Pancreas (tissue), 10 donors: ENCODE results near the gene TAF4B. TPM values are rescaled to one million over a fixed set of nuclear protein-coding genes. Genes with fewer than 3 reads are reported as not detected.

Experiments
- ATAC-seq, 4 donors: fragments of 200-7000 bp; cut with Tn5 transposase; one replicate each; pipeline versions ENCODE4 v1.8.0 to v1.9.1; 2020; ENCODE audit warnings: mild to moderate bottlenecking in 4 of 4, moderate library complexity in 4 of 4
- DNase-seq, 6 donors: peaks; one replicate each; pipeline ENCODE4 v3.0.0-alpha.2; 2020
- FAIRE-seq: peaks from 2 replicates; lab custom pipeline; 2012; peaks lifted over from hg19 to GRCh38; lab: Jason Lieb, UNC
- H3K27ac ChIP-seq, 4 donors: fragments of 200-600 bp; sonication (generic); 1 replicate in 3 of 4; 2 replicates in 1 of 4; pipeline versions ENCODE4 v1.5.0 to v1.8.0; 2020
- H3K27me3 ChIP-seq, 4 donors: fragments of 200-600 bp; one replicate each; pipeline ENCODE4 v1.8.0; 2021
- H3K36me3 ChIP-seq, 3 donors: fragments of 200-600 bp; sonication (generic) in 1 of 3; one replicate each; pipeline versions ENCODE4 v1.5.0 to v1.8.0; 2020 to 2021
- H3K4me1 ChIP-seq, 3 donors: fragments of 200-600 bp; one replicate each; pipeline ENCODE4 v1.8.0; 2021
- H3K4me3 ChIP-seq, 4 donors: fragments of 200-600 bp; sonication (generic) in 2 of 4; one replicate each; pipeline versions ENCODE4 v1.5.0 to v1.8.0; 2020 to 2021
- H3K9me3 ChIP-seq, 4 donors: fragments of 200-600 bp; one replicate each; pipeline ENCODE4 v1.8.0; 2021
- CTCF ChIP-seq, 4 donors: fragments of 200-600 bp; sonication (generic) in 3 of 4; IDR thresholded peaks; one replicate each; pipeline versions ENCODE4 v1.5.0 to v1.8.0; 2021; ENCODE audit warnings: antibody characterized with exemption in 4 of 4
- WGBS, 2 donors: extraction: QIAGEN DNeasy Blood & Tissue Kit; methylation state at CpG; one replicate each; pipeline ENCODE4 v1.1.7; 2013; 5-methylcytosine and 5-hydroxymethylcytosine counted together
- intact Hi-C, 3 donors: fragments of 100-400 bp; cut with DNase I; formaldehyde crosslinking; loops; one replicate each; pipeline versions ENCODE4 v1.11.1 to v1.14.2; 2022
- polyA plus RNA-seq, 2 donors: library from polyadenylated mRNA; stranded (reverse); fragments of 200-250 nt; gene quantifications; one replicate each; pipeline ENCODE4 v1.2.3, GENCODE V29; 2013
- total RNA-seq, 6 donors: library from RNA; stranded (reverse); fragmentation: NEBNext Ultra II Directional in 4 of 6; extraction: Animal tissue kit (Norgen Biotek cat#: 25700) in 4 of 6; gene quantifications; one replicate each; pipeline versions ENCODE4 v1.2.1 to v1.2.4, GENCODE V29; 2021 to 2023
- donor health status: healthy with polysubstance abuse.
- donor health status: DM: no; HTN: no; CAD: no; lungs with moderate emphysema.
- donor health status: DM: no; HTN: no; CAD: no.
- donor health status: control.
- donor health status: control.
- donor health status: Bipolar disorder and iron deficiency.
- donor health status: DM: yes; HTN: yes; CAD: no.
- donor health status: DM: no; HTN: no; CAD: no.
- donor health status: DM: no; HTN: no; CAD: no.
- donor health status: DM: yes; HTN: yes; CAD: no.

The TAF4B gene
- total and polyA plus RNA-seq, 8 donors, result 0.94 to 3.4 (median 2.3) TPM

- 77 to 80% methylated on average over 9 of the region's 9 CpGs for WGBS, 2 donors
Measured at GRCh38 chr18:26419746-26420145, 193.5 kb downstream of the TAF4B start.

GRCh38 chr18:26421503-26421902 lies 195.3 kb downstream of the TAF4B start:
- ATAC-seq, result no peak
- TF ChIP-seq CTCF (IDR thresholded peaks at IDR 0.05), result no peak
- WGBS, 2 donors, result 62 to 82% methylated on average over 6 of the region's 6 CpGs

More at GRCh38 chr18:26419746-26420145, 193.5 kb downstream of the TAF4B start:
- intact Hi-C loops, result no loop called here
- ATAC-seq (no peak), DNase-seq (no peak), FAIRE-seq (no peak)
- Histone ChIP-seq H3K4me1 (no peaks in the 10 kb centered on the region), H3K4me3 (no peak overlapping the region), H3K27me3 (no peaks in the 10 kb centered on the region), H3K36me3 (no peaks in the 10 kb centered on the region), H3K27ac (no peak overlapping the region), H3K9me3 (no peaks in the 10 kb centered on the region)
- no peak for TF ChIP-seq CTCF (IDR thresholded peaks at IDR 0.05)

GRCh38 chr18:26421931-26422330 lies 195.7 kb downstream of the TAF4B start:
- WGBS, 2 donors, result 75 to 84% methylated on average over 9 of the region's 9 CpGs
- Histone ChIP-seq H3K4me3 (no peak overlapping the region), H3K27ac (no peak overlapping the region), H3K9me3 (no peaks in the 10 kb centered on the region), H3K27me3 (no peaks in the 10 kb centered on the region), H3K36me3 (no peaks in the 10 kb centered on the region), H3K4me1 (no peaks in the 10 kb centered on the region)
- ATAC-seq (no peak), DNase-seq (no peak), FAIRE-seq (no peak)
- no peak for TF ChIP-seq CTCF (IDR thresholded peaks at IDR 0.05)
- intact Hi-C loops, result no loop called here

More at GRCh38 chr18:26421503-26421902, 195.3 kb downstream of the TAF4B start:
- Histone ChIP-seq H3K27ac (no peak overlapping the region), H3K9me3 (no peaks in the 10 kb centered on the region), H3K36me3 (no peaks in the 10 kb centered on the region), H3K27me3 (no peaks in the 10 kb centered on the region), H3K4me3 (no peak overlapping the region), H3K4me1 (no peaks in the 10 kb centered on the region)
- intact Hi-C loops, result no loop called here
- DNase-seq (no peak), FAIRE-seq (no peak)

GRCh38 chr18:26422472-26423162 lies 196.4 kb downstream of the TAF4B start:
- Histone ChIP-seq H3K27ac (no peak overlapping the region), H3K4me1 (no peaks in the 10 kb centered on the region), H3K36me3 (no peaks in the 10 kb centered on the region), H3K9me3 (no peaks in the 10 kb centered on the region), H3K4me3 (no peak overlapping the region), H3K27me3 (no peaks in the 10 kb centered on the region)
- ATAC-seq (no peak), DNase-seq (no peak), FAIRE-seq (no peak)
- intact Hi-C loops, result no loop called here
- no peak for TF ChIP-seq CTCF (IDR thresholded peaks at IDR 0.05)
- WGBS, 2 donors, result 83 to 84% methylated on average over 6 of the region's 6 CpGs

GRCh38 chr18:26424428-26425147 lies 198.3 kb downstream of the TAF4B start:
- no peak for ATAC-seq
- Histone ChIP-seq H3K36me3 (no peaks in the 10 kb centered on the region), H3K27ac (no peak overlapping the region), H3K9me3 (no peaks in the 10 kb centered on the region), H3K4me3 (no peak overlapping the region), H3K4me1 (no peaks in the 10 kb centered on the region), H3K27me3 (no peaks in the 10 kb centered on the region)
- no peak for TF ChIP-seq CTCF (IDR thresholded peaks at IDR 0.05)
- DNase-seq, result no peak
- WGBS, 2 donors, result 76 to 82% methylated on average over 4 of the region's 4 CpGs
- intact Hi-C loops, result no loop called here
- FAIRE-seq, result no peak
